Stimulated activated CD4-positive, alpha-beta T cell treated with anti-CD3 and anti-CD28 coated beads, Interleukin-4, amount 100 ng/mL, for 4 hours (primary cell): ENCODE results near the gene MOB1B.
"Not testable (repeated sequence)": the region's sequence is repeated elsewhere in the genome, so short reads cannot be mapped to it uniquely, and the experiment has no call there.

Source experiments
- DNase-seq, 2 experiments: peaks; one replicate each; pipeline ENCODE4 v3.0.0-alpha.2; 2020

MOB1B gene

GRCh38 chr4:70901984-70902576 lies at the start of gene MOB1B:
Gene MOB1B, plus strand, starts transcription at chr4:70902369. Its CDS starts 168 bp downstream, at chr4:70902537.
- peak; percentile 81 to 87 for DNase-seq

- DNase-seq: no peak
Observed at GRCh38 chr4:70855464-70855863, 46.7 kb upstream of the MOB1B start.

GRCh38 chr4:70858454-70858853 lies 43.7 kb upstream of the MOB1B start:
- DNase-seq: no peak

GRCh38 chr4:70859066-70859465 lies 43.1 kb upstream of the MOB1B start:
- no peak for DNase-seq

- DNase-seq: no peak
Observed at GRCh38 chr4:70863099-70863790, 38.9 kb upstream of the MOB1B start.

GRCh38 chr4:70868778-70869177 lies 33.4 kb upstream of the MOB1B start:
- no peak for DNase-seq

GRCh38 chr4:70873216-70873615 lies 29.0 kb upstream of the MOB1B start:
- no peak for DNase-seq

- DNase-seq: no peak
Observed at GRCh38 chr4:70874268-70875156, 27.7 kb upstream of the MOB1B start.

GRCh38 chr4:70877556-70877955 lies 24.6 kb upstream of the MOB1B start:
- DNase-seq: no peak

- DNase-seq: no peak
Observed at GRCh38 chr4:70880739-70881138, 21.4 kb upstream of the MOB1B start.

- no peak for DNase-seq
Observed at GRCh38 chr4:70885174-70885573, 17.0 kb upstream of the MOB1B start.

GRCh38 chr4:70892086-70892769 lies 9.9 kb upstream of the MOB1B start:
- DNase-seq: no peak

- DNase-seq: no peak
Observed at GRCh38 chr4:70893790-70894189, 8.4 kb upstream of the MOB1B start.

GRCh38 chr4:70895405-70895804 lies 6.8 kb upstream of the MOB1B start:
- no peak for DNase-seq

GRCh38 chr4:70895811-70896491 lies 6.2 kb upstream of the MOB1B start:
- DNase-seq: no peak

- not testable (repeated sequence) for DNase-seq
Observed at GRCh38 chr4:70898581-70898980, 3.6 kb upstream of the MOB1B start.

- DNase-seq: no peak
Observed at GRCh38 chr4:70901607-70901983, 574 bp upstream of the MOB1B start.

- peak in 1 of 2 experiments; percentile 4 for DNase-seq
Observed at GRCh38 chr4:70902577-70903290, 565 bp downstream of the MOB1B start.

GRCh38 chr4:70903291-70903603 lies 1.1 kb downstream of the MOB1B start:
- no peak for DNase-seq

GRCh38 chr4:70908993-70909556 lies 6.9 kb downstream of the MOB1B start:
- DNase-seq: no peak

- no peak for DNase-seq
Observed at GRCh38 chr4:70914000-70914399, 11.8 kb downstream of the MOB1B start.

GRCh38 chr4:70914631-70915030 lies 12.5 kb downstream of the MOB1B start:
- no peak for DNase-seq
